Forelimb muscle (tissue), 1 donor: ENCODE data around the gene GCDH. TPM values are rescaled to one million over a fixed set of nuclear protein-coding genes. Genes with fewer than 3 reads are reported as not detected.

Experiments used
- DNase-seq: peaks from one replicate; pipeline ENCODE4 v3.0.0-alpha.2; 2013; ENCODE audit warnings: low read depth
- polyA plus RNA-seq: library from polyadenylated mRNA; unstranded; fragments of 120-200 nt; gene quantifications from one replicate; pipeline ENCODE4 v1.2.1, GENCODE V29; 2013; ENCODE audit not compliant: insufficient read length

The GCDH gene
- polyA plus RNA-seq, 1 donor = 39.4 TPM

GRCh38 chr19:12939975-12940423, 49.0 kb downstream of the GCDH start:
- no peak for DNase-seq

- no peak for DNase-seq
Observed at GRCh38 chr19:12940897-12941296, 49.9 kb downstream of the GCDH start.

GRCh38 chr19:12943437-12944044, 52.6 kb downstream of the GCDH start:
- no peak for DNase-seq

- DNase-seq = no peak
Observed at GRCh38 chr19:12944104-12944674, 53.2 kb downstream of the GCDH start.

GRCh38 chr19:12945479-12946091, 54.6 kb downstream of the GCDH start, which contains the start of gene RAD23A:
Gene RAD23A (plus strand): TSS chr19:12945862. CDS start chr19:12945949, 87 bp downstream.
- peak; percentile 93 for DNase-seq

- no peak for DNase-seq
Observed at GRCh38 chr19:12946092-12946721, 55.2 kb downstream of the GCDH start.

- no peak for DNase-seq
Observed at GRCh38 chr19:12946731-12947496, 56.0 kb downstream of the GCDH start.

- DNase-seq = no peak
Observed at GRCh38 chr19:12947702-12948611, 57.0 kb downstream of the GCDH start.

GRCh38 chr19:12948612-12949362, 57.8 kb downstream of the GCDH start:
- no peak for DNase-seq

Other genes with a start within 250 kb of the GCDH start
- gene MAN2B1, start 224.4 kb upstream of the GCDH start, polyA plus RNA-seq = 23.4 TPM
- gene WDR83, start 224.4 kb upstream of the GCDH start, polyA plus RNA-seq = 12.4 TPM
- 58.9 TPM for gene DHPS, start 209.3 kb upstream of the GCDH start, polyA plus RNA-seq
- not detected for gene GNG14, start 203.2 kb upstream of the GCDH start, polyA plus RNA-seq
- 3.7 TPM for gene FBXW9, start 194.5 kb upstream of the GCDH start, polyA plus RNA-seq
- gene TNPO2, start 167.2 kb upstream of the GCDH start, polyA plus RNA-seq = 53.9 TPM
- 199 TPM for gene TRIR, start 156.5 kb upstream of the GCDH start, polyA plus RNA-seq
- gene GET3, start 153.7 kb upstream of the GCDH start, polyA plus RNA-seq = 42.4 TPM
- not detected for gene BEST2, start 139.4 kb upstream of the GCDH start, polyA plus RNA-seq
- 30.9 TPM for gene HOOK2, start 115.6 kb upstream of the GCDH start, polyA plus RNA-seq
- gene JUNB, start 99.7 kb upstream of the GCDH start, polyA plus RNA-seq = 32.1 TPM
- 162 TPM for gene PRDX2, start 89.4 kb upstream of the GCDH start, polyA plus RNA-seq
- 3.0 TPM for gene THSD8, start 89.1 kb upstream of the GCDH start, polyA plus RNA-seq
- 17.3 TPM for gene RNASEH2A, start 84.6 kb upstream of the GCDH start, polyA plus RNA-seq
- not detected for gene RTBDN, start 56.6 kb upstream of the GCDH start, polyA plus RNA-seq
- 0.52 TPM for gene MAST1, start 52.6 kb upstream of the GCDH start, polyA plus RNA-seq
- gene DNASE2, start 9.7 kb upstream of the GCDH start, polyA plus RNA-seq = 8.2 TPM
- gene KLF1, start 4.0 kb upstream of the GCDH start, polyA plus RNA-seq = 0.42 TPM
- 3.9 TPM for gene SYCE2, start 28.1 kb downstream of the GCDH start, polyA plus RNA-seq
- gene FARSA, start 42.6 kb downstream of the GCDH start, polyA plus RNA-seq = 42.6 TPM
- 312 TPM for gene CALR, start 47.4 kb downstream of the GCDH start, polyA plus RNA-seq
- gene RAD23A, start 54.7 kb downstream of the GCDH start, polyA plus RNA-seq = 137 TPM
- 46.0 TPM for gene GADD45GIP1, start 66.1 kb downstream of the GCDH start, polyA plus RNA-seq
- 0.08 TPM for gene DAND5, start 78.4 kb downstream of the GCDH start, polyA plus RNA-seq
- 111 TPM for gene NFIX, start 104.3 kb downstream of the GCDH start, polyA plus RNA-seq
- gene LYL1, start 211.7 kb downstream of the GCDH start, polyA plus RNA-seq = 5.4 TPM
- gene TRMT1, start 225.6 kb downstream of the GCDH start, polyA plus RNA-seq = 24.1 TPM
- gene NACC1, start 227.1 kb downstream of the GCDH start, polyA plus RNA-seq = 18.7 TPM